GM10248 (cell line): ENCODE results near the gene ASS1.

ENCODE experiments used
- CTCF ChIA-PET: fragments of 300-600 bp; sonication (Branson Sonifier 250); formaldehyde crosslinking; extraction: SDS; loops from one replicate; lab custom pipeline; 2021; ENCODE audit warnings: antibody characterized with exemption; lab: Yijun Ruan, JAX
- POLR2A ChIA-PET: fragments of 350-650 bp; sonication (Branson Sonifier 250); formaldehyde crosslinking; extraction: SDS; loops from one replicate; lab custom pipeline; 2020; ENCODE audit warnings: antibody characterized with exemption; lab: Yijun Ruan, JAX
- DNase-seq: peaks from one replicate; pipeline ENCODE4 v3.0.0; 2012; ENCODE audit errors: extremely low spot score
- TF ChIP-seq, protein P1 (sequence below): IDR thresholded peaks from 2 replicates; pipeline ENCODE4 v1.5.1; 2012; ENCODE audit warnings: mild to moderate bottlenecking, low read depth; ENCODE audit errors: extremely low read depth, missing control alignments, control extremely low read depth

ASS1 gene

DNA sequence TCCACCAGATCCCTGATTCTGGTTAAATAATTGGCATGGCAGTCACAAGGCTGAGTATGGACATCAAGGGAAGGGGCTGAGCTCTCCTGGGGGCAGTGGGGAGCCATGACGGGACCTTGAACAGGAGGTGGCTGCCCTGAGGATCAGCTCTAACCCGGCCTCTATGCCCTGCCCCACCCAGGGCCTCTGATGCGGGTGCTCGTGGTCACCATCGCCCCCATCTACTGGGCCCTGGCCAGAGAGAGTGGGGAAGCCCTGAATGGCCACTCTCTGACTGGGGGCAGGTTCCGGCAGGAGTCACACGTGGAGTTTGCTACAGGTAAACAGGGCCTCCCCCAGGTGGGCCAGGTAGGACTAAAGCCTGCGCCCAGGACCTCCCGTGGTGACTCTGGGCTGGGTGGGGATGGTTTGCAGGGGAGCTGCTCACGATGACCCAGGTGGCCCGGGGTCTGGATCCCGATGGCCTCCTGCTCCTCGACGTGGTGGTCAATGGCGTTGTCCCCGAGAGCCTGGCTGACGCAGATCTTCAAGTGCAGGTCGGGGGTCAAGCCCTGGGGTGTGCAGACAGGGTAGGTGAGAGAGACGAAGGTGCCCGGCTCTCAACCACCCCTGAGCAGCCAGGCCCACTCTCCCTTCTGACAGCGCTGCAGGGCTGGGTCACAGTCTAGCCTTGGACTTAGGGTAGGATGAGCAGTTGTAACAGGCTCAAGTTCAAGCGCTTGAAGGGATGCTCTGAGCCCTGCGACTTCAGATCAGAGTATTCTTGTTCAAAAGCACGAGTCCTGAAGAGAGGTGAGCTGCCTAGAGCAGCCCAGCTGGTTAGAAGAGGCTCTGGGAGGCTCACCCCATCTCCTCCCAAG lies 19.9 kb upstream of the ASS1 start:
- ChIA-PET CTCF (no interaction called here), POLR2A (interaction anchor here (0.7 kb wide), 1 partner anchor 230 kb away, joined by 3 read pairs; no protein-coding TSS in a partner anchor)
- TF ChIP-seq, protein P1, sequence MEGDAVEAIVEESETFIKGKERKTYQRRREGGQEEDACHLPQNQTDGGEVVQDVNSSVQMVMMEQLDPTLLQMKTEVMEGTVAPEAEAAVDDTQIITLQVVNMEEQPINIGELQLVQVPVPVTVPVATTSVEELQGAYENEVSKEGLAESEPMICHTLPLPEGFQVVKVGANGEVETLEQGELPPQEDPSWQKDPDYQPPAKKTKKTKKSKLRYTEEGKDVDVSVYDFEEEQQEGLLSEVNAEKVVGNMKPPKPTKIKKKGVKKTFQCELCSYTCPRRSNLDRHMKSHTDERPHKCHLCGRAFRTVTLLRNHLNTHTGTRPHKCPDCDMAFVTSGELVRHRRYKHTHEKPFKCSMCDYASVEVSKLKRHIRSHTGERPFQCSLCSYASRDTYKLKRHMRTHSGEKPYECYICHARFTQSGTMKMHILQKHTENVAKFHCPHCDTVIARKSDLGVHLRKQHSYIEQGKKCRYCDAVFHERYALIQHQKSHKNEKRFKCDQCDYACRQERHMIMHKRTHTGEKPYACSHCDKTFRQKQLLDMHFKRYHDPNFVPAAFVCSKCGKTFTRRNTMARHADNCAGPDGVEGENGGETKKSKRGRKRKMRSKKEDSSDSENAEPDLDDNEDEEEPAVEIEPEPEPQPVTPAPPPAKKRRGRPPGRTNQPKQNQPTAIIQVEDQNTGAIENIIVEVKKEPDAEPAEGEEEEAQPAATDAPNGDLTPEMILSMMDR: no peak
- no peak for DNase-seq

DNA sequence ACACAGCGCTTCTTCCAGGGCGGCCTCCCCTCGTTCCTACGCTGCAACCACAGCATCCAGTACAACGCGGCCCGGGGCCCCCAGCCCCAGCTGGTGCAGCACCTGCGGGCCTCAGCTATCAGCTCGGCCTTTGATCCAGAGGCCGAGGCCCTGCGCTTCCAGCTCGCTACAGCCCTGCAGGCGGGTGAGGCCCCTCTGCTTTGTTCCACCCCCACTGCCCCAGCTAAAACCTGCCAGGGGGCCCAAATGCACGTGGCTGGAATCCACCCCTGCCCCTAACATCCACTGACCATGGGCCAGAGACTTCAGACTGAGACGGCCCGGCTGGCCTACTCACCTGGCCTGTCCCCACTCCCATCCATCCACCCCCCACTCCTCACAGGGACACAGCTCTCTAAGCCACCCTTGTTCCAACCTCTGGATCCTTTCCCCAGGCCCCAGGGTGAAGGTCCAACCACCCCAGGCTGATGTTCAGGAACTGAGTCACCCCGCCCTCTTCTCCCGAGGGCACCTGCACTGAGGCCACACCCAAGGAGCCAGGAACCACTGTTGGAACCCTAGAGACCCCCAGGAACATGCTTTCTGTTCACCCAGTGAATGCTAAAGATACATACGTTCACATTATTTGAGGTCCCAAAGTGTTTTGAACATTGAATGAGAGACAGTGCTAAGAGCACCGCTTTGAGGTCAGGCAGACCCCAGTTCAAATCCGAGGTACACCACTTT lies 18.9 kb upstream of the ASS1 start:
- DNase-seq: no peak
- TF ChIP-seq, protein P1: no peak
- CTCF ChIA-PET: interaction anchor here (0.9 kb wide), 1 partner anchor 22 kb away, joined by 4 read pairs; no protein-coding TSS in a partner anchor
- POLR2A ChIA-PET: interaction anchor here (0.7 kb wide), 1 partner anchor 229 kb away, joined by 3 read pairs; no protein-coding TSS in a partner anchor

DNA sequence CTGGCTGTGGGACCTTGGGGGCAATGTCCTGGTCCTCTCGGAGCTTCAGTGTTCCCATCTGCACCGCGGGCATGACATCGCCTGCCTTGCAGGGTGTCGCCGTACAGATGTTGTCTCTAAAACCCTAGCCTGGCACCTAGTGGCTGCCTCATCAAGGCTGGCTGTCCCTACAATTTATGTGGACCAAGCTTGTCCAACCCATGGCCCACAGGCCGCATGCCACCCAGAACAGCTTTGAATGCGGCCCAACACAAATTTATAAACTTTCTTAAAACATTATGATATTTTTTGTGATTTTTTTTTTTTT lies 18.3 kb upstream of the ASS1 start:
- ChIA-PET CTCF (interaction anchor here (0.9 kb wide), 1 partner anchor 22 kb away, joined by 4 read pairs; no protein-coding TSS in a partner anchor), POLR2A (no interaction called here)
- DNase-seq: no peak
- TF ChIP-seq, protein P1: no peak

DNA sequence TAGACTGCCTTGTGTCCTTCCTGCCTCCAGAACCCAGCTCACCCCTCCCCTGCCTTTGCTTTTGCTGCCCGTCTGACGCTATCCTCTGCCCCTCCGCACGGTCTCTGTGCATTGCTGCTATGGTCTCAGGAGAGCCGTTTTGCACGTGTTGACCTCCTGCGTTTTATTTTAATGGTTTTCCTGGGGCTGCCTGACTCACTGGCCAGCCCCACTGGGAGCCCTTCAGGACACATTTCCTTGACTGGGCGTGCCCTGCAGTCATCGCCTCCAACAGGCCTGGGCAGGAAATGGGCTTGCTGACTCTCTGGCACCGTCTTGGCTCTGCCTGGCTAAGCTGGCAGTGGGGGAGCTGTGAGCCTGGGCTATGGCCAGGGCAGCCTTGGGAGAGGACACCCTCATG lies 17.9 kb upstream of the ASS1 start:
- ChIA-PET POLR2A (no interaction called here), CTCF (interaction anchor here (0.9 kb wide), 1 partner anchor 23 kb away, joined by 4 read pairs; no protein-coding TSS in a partner anchor)
- TF ChIP-seq, protein P1: no peak
- no peak for DNase-seq

DNA sequence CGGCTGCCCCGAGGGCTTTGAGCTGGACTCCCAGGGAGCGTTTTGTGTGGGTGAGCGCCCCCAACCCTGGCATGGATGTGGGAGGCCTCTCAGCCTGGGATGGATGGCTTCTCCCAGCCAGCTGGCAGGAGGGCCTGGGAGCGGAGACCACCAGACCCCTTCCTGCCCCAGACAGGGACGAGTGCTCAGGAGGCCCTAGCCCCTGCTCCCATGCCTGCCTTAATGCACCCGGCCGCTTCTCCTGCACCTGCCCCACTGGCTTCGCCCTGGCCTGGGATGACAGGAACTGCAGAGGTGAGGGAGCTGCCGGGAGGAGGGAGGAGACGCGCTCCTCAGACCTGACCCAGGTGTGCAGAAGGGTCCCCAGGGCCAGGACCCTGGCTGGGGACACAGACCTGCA lies 17.4 kb upstream of the ASS1 start:
- ChIA-PET POLR2A (no interaction called here), CTCF (no interaction called here)
- no peak for DNase-seq
- TF ChIP-seq, protein P1: no peak

DNA sequence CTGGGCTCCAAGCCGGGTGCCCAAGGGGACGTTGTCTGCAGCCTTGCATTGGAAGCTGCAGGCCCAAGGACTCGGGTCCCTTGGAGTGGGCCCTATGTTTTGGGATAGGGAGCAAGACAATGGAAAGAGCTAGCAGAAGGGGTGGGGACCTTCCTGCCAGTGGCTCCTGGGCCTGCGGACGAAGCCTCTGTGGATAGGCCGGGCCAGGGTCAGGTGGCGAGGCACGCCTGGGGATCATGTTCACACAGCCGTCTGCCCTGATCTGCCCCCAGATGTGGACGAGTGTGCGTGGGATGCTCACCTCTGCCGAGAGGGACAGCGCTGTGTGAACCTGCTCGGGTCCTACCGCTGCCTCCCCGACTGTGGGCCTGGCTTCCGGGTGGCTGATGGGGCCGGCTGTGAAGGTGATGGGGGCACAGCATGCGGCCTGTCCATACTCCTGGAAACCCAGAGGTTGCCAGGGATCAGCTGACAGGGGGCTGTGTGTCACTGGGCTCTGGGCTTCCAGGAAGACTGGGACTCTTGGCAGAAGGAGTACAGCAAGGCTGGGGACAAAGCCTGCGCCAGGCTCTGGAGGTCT lies 16.6 kb upstream of the ASS1 start:
- ChIA-PET CTCF (no interaction called here), POLR2A (no interaction called here)
- TF ChIP-seq, protein P1: no peak
- no peak for DNase-seq
